HEK293 (cell line): ENCODE measurements around the gene MAP2K6.

Experiments used
- CTCF ChIA-PET: fragments of 350-600 bp; formaldehyde crosslinking; extraction: SDS; loops from one replicate; lab custom pipeline; 2021; ENCODE audit warnings: antibody characterized with exemption; lab: Yijun Ruan, JAX
- POLR2A ChIA-PET: fragments of 300-600 bp; formaldehyde crosslinking; extraction: SDS; loops from one replicate; lab custom pipeline; 2020; ENCODE audit warnings: antibody characterized with exemption, inconsistent platforms; lab: Yijun Ruan, JAX
- H3K27ac ChIP-seq: fragments of 200-500 bp; sonication (Bioruptor generic); 2 replicates; pipeline ENCODE4 v1.5.1; 2014; ENCODE audit warnings: low read depth, low read length, control low read depth, inconsistent platforms; ENCODE audit errors: extremely low read depth
- H3K36me3 ChIP-seq, 2 experiments: fragments of 200-500 bp in 1 of 2; sonication (Bioruptor generic) in 1 of 2; 1 replicate in 1 of 2; 2 replicates in 1 of 2; pipeline ENCODE4 v1.5.1; 2014 to 2017; ENCODE audit warnings: inconsistent platforms in 2 of 2, low read length in 2 of 2; ENCODE audit not compliant: control insufficient read depth in 2 of 2, insufficient read depth in 1 of 2
- H3K4me1 ChIP-seq: fragments of 200-500 bp; sonication (Bioruptor generic); 2 replicates; pipeline ENCODE4 v1.5.1; 2014; ENCODE audit warnings: mild to moderate bottlenecking, low read length, inconsistent platforms; ENCODE audit not compliant: control insufficient read depth, insufficient read depth
- H3K4me3 ChIP-seq: 2 replicates; pipeline ENCODE4 v1.5.1; 2011; ENCODE audit warnings: low read depth, mild to moderate bottlenecking, control low read depth, low read length, moderate library complexity
- H3K9me3 ChIP-seq: fragments of 200-500 bp; sonication (Bioruptor generic); 2 replicates; pipeline ENCODE4 v1.5.1; 2014; ENCODE audit warnings: low read depth, low read length, inconsistent platforms; ENCODE audit not compliant: control insufficient read depth, insufficient read depth
- FEZF1 ChIP-seq: fragments of 450-650 bp; formaldehyde crosslinking; IDR thresholded peaks from 2 replicates; pipeline ENCODE4 v1.5.1; 2016; ENCODE audit warnings: missing biosample characterization, missing genetic modification characterization
- GLI2 ChIP-seq: fragments of 450-650 bp; formaldehyde crosslinking; IDR thresholded peaks from 2 replicates; pipeline ENCODE4; 2017; ENCODE audit warnings: missing biosample characterization, missing genetic modification characterization, low read depth, borderline replicate concordance
- GLIS2 ChIP-seq: fragments of 450-650 bp; formaldehyde crosslinking; IDR thresholded peaks from 2 replicates; pipeline ENCODE4 v1.5.1; 2016; ENCODE audit warnings: missing biosample characterization, missing genetic modification characterization
- HIC1 ChIP-seq: fragments of 450-650 bp; formaldehyde crosslinking; IDR thresholded peaks from 2 replicates; pipeline ENCODE4 v1.5.1; 2016; ENCODE audit warnings: missing biosample characterization, missing genetic modification characterization
- HOXD13 ChIP-seq: sonication (generic); formaldehyde crosslinking; IDR thresholded peaks from 2 replicates; pipeline ENCODE4 v1.8.0; 2022; ENCODE audit warnings: missing genetic modification reagents, borderline replicate concordance
- KLF1 ChIP-seq: fragments of 450-650 bp; formaldehyde crosslinking; IDR thresholded peaks from 2 replicates; pipeline ENCODE4 v1.5.1; 2016; ENCODE audit warnings: missing biosample characterization, missing genetic modification characterization
- OSR2 ChIP-seq: fragments of 450-650 bp; formaldehyde crosslinking; IDR thresholded peaks from 2 replicates; pipeline ENCODE4 v1.5.1; 2016; ENCODE audit warnings: missing biosample characterization, missing genetic modification characterization
- PRDM6 ChIP-seq: fragments of 450-650 bp; formaldehyde crosslinking; IDR thresholded peaks from 2 replicates; pipeline ENCODE4 v1.5.1; 2017; ENCODE audit warnings: missing biosample characterization, missing genetic modification characterization
- ZBTB6 ChIP-seq: fragments of 450-650 bp; formaldehyde crosslinking; IDR thresholded peaks from 2 replicates; pipeline ENCODE4 v1.5.1; 2017; ENCODE audit warnings: missing biosample characterization, missing genetic modification characterization
- ZNF157 ChIP-seq: fragments of 450-650 bp; formaldehyde crosslinking; IDR thresholded peaks from 2 replicates; pipeline ENCODE4 v1.5.1; 2016; ENCODE audit warnings: missing biosample characterization, missing genetic modification characterization
- ZNF174 ChIP-seq: fragments of 450-650 bp; formaldehyde crosslinking; IDR thresholded peaks from 2 replicates; pipeline ENCODE4 v1.5.0; 2017; ENCODE audit warnings: missing biosample characterization, mild to moderate bottlenecking, missing genetic modification characterization
- ZNF292 ChIP-seq: fragments of 450-650 bp; formaldehyde crosslinking; IDR thresholded peaks from 2 replicates; pipeline ENCODE4 v1.5.1; 2016; ENCODE audit warnings: low read depth, missing biosample characterization, missing genetic modification characterization, borderline replicate concordance
- ZNF335 ChIP-seq: fragments of 450-650 bp; formaldehyde crosslinking; conservative IDR thresholded peaks from 2 replicates; pipeline ENCODE4 v1.5.1; 2016; ENCODE audit warnings: missing biosample characterization, missing genetic modification characterization
- ZNF350 ChIP-seq: fragments of 450-650 bp; formaldehyde crosslinking; IDR thresholded peaks from 2 replicates; pipeline ENCODE4 v1.5.0; 2017; ENCODE audit warnings: missing biosample characterization, mild to moderate bottlenecking, missing genetic modification characterization
- ZNF501 ChIP-seq: fragments of 450-650 bp; formaldehyde crosslinking; IDR thresholded peaks from 2 replicates; pipeline ENCODE4 v1.5.1; 2016; ENCODE audit warnings: missing biosample characterization, missing genetic modification characterization
- ZNF580 ChIP-seq: fragments of 450-650 bp; formaldehyde crosslinking; IDR thresholded peaks from 2 replicates; pipeline ENCODE4 v1.5.1; 2016; ENCODE audit warnings: missing biosample characterization, missing genetic modification characterization
- ZNF654 ChIP-seq: fragments of 450-650 bp; formaldehyde crosslinking; IDR thresholded peaks from 2 replicates; pipeline ENCODE4 v1.5.1; 2016; ENCODE audit warnings: low read depth, missing biosample characterization, missing genetic modification characterization
- ZNF670 ChIP-seq: fragments of 450-650 bp; formaldehyde crosslinking; IDR thresholded peaks from 2 replicates; pipeline ENCODE4 v1.5.1; 2016; ENCODE audit warnings: missing biosample characterization, missing genetic modification characterization, low read depth
- TF ChIP-seq, protein P1 (sequence below): fragments of 450-650 bp; formaldehyde crosslinking; IDR thresholded peaks from 2 replicates; pipeline ENCODE4 v1.5.1; 2016; ENCODE audit warnings: missing biosample characterization, missing genetic modification characterization

Gene MAP2K6

DNA sequence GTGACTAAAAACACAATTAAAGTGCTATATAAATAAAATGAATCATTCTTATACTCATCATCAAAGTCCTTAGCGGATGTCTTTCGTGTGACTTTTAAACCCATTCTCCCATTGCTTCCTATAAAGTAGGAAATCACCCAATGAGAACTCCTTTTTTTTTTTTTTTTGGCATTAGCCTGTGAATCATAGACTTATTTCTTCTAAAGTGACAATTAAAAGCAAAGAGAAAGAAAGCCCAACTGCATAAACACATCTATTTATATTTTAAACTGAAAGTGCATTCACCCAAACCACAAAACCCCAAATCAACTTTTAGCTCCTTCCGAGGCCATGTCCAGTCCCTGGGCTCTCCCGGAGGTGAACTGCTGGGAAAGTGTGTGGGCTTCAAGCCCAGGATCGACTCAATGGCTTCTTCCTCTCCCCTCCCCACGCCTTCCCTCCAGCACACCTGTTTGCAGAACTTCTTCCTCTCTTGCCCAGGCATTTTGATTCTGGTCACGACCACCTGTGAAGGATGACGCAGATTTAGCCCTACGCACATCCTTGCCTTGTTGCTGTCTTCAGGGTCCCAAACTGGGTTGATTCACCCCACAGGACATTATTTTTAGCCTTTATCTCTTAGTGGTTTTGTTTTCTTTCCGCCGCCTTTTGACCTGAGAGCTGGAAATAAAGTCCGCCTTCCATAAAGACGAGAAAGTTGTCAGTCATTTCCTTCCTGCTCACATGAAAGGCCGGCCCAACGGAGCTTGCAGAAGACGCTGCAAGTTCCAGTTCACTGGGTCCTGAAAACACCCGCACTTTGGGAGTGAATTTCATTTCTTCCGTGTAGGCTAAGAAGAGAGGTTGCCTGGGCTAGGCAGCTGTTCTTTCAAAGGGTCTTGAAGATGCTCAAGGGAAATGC lies 166.8 kb downstream of the MAP2K6 start:
- Histone ChIP-seq H3K9me3 (no peaks in the 10 kb centered on the region), H3K4me3 (no peak overlapping the region), H3K27ac (no peak overlapping the region), H3K4me1 (peaks cover 6% of the 10 kb centered on the region)
- CTCF ChIA-PET = no interaction called here
- TF ChIP-seq ZNF670 (tag by site-specific recombination) (no peak), GLI2 (tag by site-specific recombination) (no peak), ZNF501 (tag by site-specific recombination) (no peak), ZNF292 (no peak), HIC1 (tag by site-specific recombination) (no peak)
- TF ChIP-seq, all 188 proteins: peak for 0
- POLR2A ChIA-PET = interaction anchor here (0.6 kb wide), 1 partner anchor 126 kb away, joined by 4 read pairs; no protein-coding TSS in a partner anchor
- no peaks in the 10 kb centered on the region for H3K36me3 ChIP-seq

- Histone ChIP-seq H3K4me1 (peaks cover 10% of the 10 kb centered on the region), H3K27ac (no peak overlapping the region), H3K36me3 (no peaks in the 10 kb centered on the region), H3K4me3 (no peak overlapping the region), H3K9me3 (no peaks in the 10 kb centered on the region)
- CTCF ChIA-PET = interaction anchor here (0.6 to 0.7 kb wide), 2 partner anchors 115 to 831 kb away, joined by 3 read pairs; no protein-coding TSS in a partner anchor
- TF ChIP-seq ZNF157 (tag by site-specific recombination) (no peak), HOXD13 (CRISPR knock-in tag) (no peak), ZNF292 (no peak), HIC1 (tag by site-specific recombination) (no peak), ZNF335 (tag by site-specific recombination) (no peak), PRDM6 (tag by site-specific recombination) (no peak)
- POLR2A ChIA-PET = no interaction called here
These were observed 173.8 kb downstream of the MAP2K6 start for GRCh38 chr17:69588316-69588715.

DNA sequence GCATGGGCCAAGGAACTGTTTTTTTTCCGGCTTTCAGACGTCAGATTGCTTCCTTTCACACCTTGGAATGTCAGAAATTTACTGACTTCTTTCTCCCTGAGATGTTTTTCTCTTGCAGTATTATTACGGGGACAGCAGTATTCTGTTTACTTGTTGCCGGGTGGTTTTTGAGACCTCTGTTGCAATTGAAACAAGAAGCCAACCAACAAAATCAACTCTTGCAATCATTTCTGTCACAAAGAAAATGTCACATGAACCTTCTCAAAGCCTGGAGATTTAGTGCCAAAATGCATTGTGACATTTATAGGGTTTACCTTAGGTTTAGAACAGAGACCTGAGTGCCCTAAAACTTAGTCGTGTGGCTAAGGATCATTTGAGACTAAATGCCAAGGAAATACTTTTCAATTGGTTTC lies 174.3 kb downstream of the MAP2K6 start:
- ChIA-PET CTCF (no interaction called here), POLR2A (no interaction called here)
- Histone ChIP-seq H3K36me3 (no peaks in the 10 kb centered on the region), H3K27ac (no peak overlapping the region), H3K4me3 (no peak overlapping the region), H3K9me3 (no peaks in the 10 kb centered on the region), H3K4me1 (peaks cover 10% of the 10 kb centered on the region)
- TF ChIP-seq ZBTB6 (tag by site-specific recombination) = no peak
- TF ChIP-seq, protein P1, sequence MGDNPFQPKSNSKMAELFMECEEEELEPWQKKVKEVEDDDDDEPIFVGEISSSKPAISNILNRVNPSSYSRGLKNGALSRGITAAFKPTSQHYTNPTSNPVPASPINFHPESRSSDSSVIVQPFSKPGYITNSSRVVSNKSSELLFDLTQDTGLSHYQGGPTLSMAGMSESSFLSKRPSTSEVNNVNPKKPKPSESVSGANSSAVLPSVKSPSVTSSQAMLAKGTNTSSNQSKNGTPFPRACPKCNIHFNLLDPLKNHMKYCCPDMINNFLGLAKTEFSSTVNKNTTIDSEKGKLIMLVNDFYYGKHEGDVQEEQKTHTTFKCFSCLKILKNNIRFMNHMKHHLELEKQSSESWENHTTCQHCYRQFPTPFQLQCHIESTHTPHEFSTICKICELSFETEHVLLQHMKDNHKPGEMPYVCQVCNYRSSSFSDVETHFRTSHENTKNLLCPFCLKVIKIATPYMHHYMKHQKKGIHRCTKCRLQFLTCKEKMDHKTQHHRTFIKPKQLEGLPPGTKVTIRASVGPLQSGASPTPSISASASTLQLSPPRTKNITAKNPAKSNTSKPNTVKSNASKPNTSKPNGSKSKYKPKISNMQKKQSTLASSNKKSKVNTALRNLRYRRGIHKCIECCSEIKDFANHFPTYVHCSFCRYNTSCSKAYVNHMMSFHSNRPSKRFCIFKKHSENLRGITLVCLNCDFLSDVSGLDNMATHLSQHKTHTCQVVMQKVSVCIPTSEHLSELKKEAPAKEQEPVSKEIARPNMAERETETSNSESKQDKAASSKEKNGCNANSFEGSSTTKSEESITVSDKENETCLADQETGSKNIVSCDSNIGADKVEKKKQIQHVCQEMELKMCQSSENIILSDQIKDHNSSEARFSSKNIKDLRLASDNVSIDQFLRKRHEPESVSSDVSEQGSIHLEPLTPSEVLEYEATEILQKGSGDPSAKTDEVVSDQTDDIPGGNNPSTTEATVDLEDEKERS (tag by site-specific recombination) = no peak
- no peak for TF ChIP-seq ZNF174 (tag by site-specific recombination)
- no peak for TF ChIP-seq KLF1 (tag by site-specific recombination)
- TF ChIP-seq ZNF654 (tag by site-specific recombination) = no peak
- TF ChIP-seq OSR2 (tag by site-specific recombination) = peak; percentile 41; the same call in 1 of the 2 replicates
- no peak for TF ChIP-seq ZNF350 (tag by site-specific recombination)
- peak; percentile 49; the same call in 1 of the 2 replicates for TF ChIP-seq FEZF1 (tag by site-specific recombination)
- no peak for TF ChIP-seq GLIS2 (tag by site-specific recombination)
- TF ChIP-seq ZNF580 (tag by site-specific recombination) = peak; percentile 70; the same call in 1 of the 2 replicates
